NOMO-1 treated with dmso at 0.1 percent for 144 hours (cell line): Measurements from ENCODE around the gene LHX2.

Experiments used
- DNase-seq: peaks from one replicate; lab custom pipeline; 2025; ENCODE audit not compliant: unreplicated experiment; lab: John Stamatoyannopoulos, UW

LHX2 gene

GRCh38 chr9:124029617-124030016, 18.0 kb downstream of the LHX2 start:
- no peak for DNase-seq

GRCh38 chr9:124030969-124031451, 19.4 kb downstream of the LHX2 start:
- no peak for DNase-seq

GRCh38 chr9:124032247-124032646, 20.7 kb downstream of the LHX2 start:
- no peak for DNase-seq

- DNase-seq: no peak
Measured at GRCh38 chr9:124033348-124033747, 21.8 kb downstream of the LHX2 start.

GRCh38 chr9:124033967-124034366, 22.4 kb downstream of the LHX2 start:
- no peak for DNase-seq

GRCh38 chr9:124035001-124035650, 23.6 kb downstream of the LHX2 start:
- no peak for DNase-seq

GRCh38 chr9:124036578-124036977, 25.0 kb downstream of the LHX2 start:
- no peak for DNase-seq

- no peak for DNase-seq
Measured at GRCh38 chr9:124037790-124038189, 26.2 kb downstream of the LHX2 start.

- no peak for DNase-seq
Measured at GRCh38 chr9:124038239-124038638, 26.7 kb downstream of the LHX2 start.

- no peak for DNase-seq
Measured at GRCh38 chr9:124038790-124039633, 27.4 kb downstream of the LHX2 start.

GRCh38 chr9:124040186-124040931, 28.8 kb downstream of the LHX2 start:
- no peak for DNase-seq

GRCh38 chr9:124040935-124041816, 29.6 kb downstream of the LHX2 start:
- DNase-seq: no peak

GRCh38 chr9:124041817-124042116, 30.2 kb downstream of the LHX2 start:
- DNase-seq: no peak

- no peak for DNase-seq
Measured at GRCh38 chr9:124042201-124042721, 30.7 kb downstream of the LHX2 start.

GRCh38 chr9:124044448-124044847, 32.9 kb downstream of the LHX2 start:
- DNase-seq: no peak

- DNase-seq: no peak
Measured at GRCh38 chr9:124045076-124045829, 33.7 kb downstream of the LHX2 start.

- no peak for DNase-seq
Measured at GRCh38 chr9:124045830-124046177, 34.2 kb downstream of the LHX2 start.

- DNase-seq: no peak
Measured at GRCh38 chr9:124046189-124046588, 34.6 kb downstream of the LHX2 start.

GRCh38 chr9:124047251-124047672, 35.7 kb downstream of the LHX2 start:
- no peak for DNase-seq

- DNase-seq: no peak
Measured at GRCh38 chr9:124050955-124051354, 39.4 kb downstream of the LHX2 start.
